Upper lobe of left lung (tissue), 6 donors: ENCODE measurements around the gene PREX1. TPM values are rescaled to one million over a fixed set of nuclear protein-coding genes. Genes with fewer than 3 reads are reported as not detected.

Source experiments
- ATAC-seq, 2 donors: fragments of 200-7000 bp; cut with Tn5 transposase; one replicate each; pipeline ENCODE4 v1.9.1; 2022; ENCODE audit warnings: mild to moderate bottlenecking in 2 of 2, moderate library complexity in 2 of 2; ENCODE audit not compliant: low FRiP score in 2 of 2
- DNase-seq, 2 donors: peaks; one replicate each; pipeline ENCODE4 v3.0.0-alpha.2; 2019 to 2020
- H3K27ac ChIP-seq, 4 donors: fragments of 200-600 bp; sonication (generic); one replicate each; pipeline ENCODE4 v1.5.1; 2016 to 2019
- H3K27me3 ChIP-seq, 4 donors: fragments of 200-600 bp; sonication (generic); one replicate each; pipeline ENCODE4 v1.5.1; 2017 to 2019
- H3K36me3 ChIP-seq, 4 donors: fragments of 200-600 bp; sonication (generic); one replicate each; pipeline ENCODE4 v1.5.1; 2016 to 2019
- H3K4me1 ChIP-seq, 4 donors: fragments of 200-600 bp; sonication (generic); one replicate each; pipeline ENCODE4 v1.5.1; 2018 to 2019
- H3K4me3 ChIP-seq, 4 donors: fragments of 200-600 bp; sonication (generic); one replicate each; pipeline ENCODE4 v1.5.1; 2017 to 2019; ENCODE audit warnings: mild to moderate bottlenecking in 2 of 4, moderate library complexity in 1 of 4
- H3K9me3 ChIP-seq, 4 donors: fragments of 200-600 bp; sonication (generic); one replicate each; pipeline ENCODE4 v1.5.1; 2018 to 2019
- CTCF ChIP-seq, 6 experiments: fragments of 450-650 bp in 4 of 6; fragments of 200-600 bp in 2 of 6; sonication (generic) in 2 of 6; IDR thresholded peaks; one replicate each; pipeline ENCODE4 v1.5.1; 2016 to 2019; ENCODE audit warnings: antibody characterized with exemption in 6 of 6
- EP300 ChIP-seq, 4 donors: sonication (generic); formaldehyde crosslinking; IDR thresholded peaks; one replicate each; pipeline ENCODE4 v1.5.1; 2017; ENCODE audit warnings: antibody characterized with exemption in 4 of 4, control low read depth in 2 of 4
- POLR2A ChIP-seq, 4 donors: fragments of 450-650 bp; IDR thresholded peaks; one replicate each; pipeline ENCODE4 v1.5.1; 2016 to 2017; ENCODE audit warnings: antibody characterized with exemption in 4 of 4, mild to moderate bottlenecking in 2 of 4
- POLR2AphosphoS5 ChIP-seq, 2 donors: sonication (generic); formaldehyde crosslinking; IDR thresholded peaks; one replicate each; pipeline ENCODE4 v1.5.1; 2017; ENCODE audit warnings: antibody characterized with exemption in 2 of 2
- WGBS, 2 donors: methylation state at CpG; one replicate each; pipeline ENCODE4 v1.1.5; 2017 to 2018; 5-methylcytosine and 5-hydroxymethylcytosine counted together
- total RNA-seq, 6 donors: library from RNA; depleted of rRNA in 4 of 6; stranded (reverse); fragments of >200 nt in 4 of 6; gene quantifications; one replicate each; pipeline versions ENCODE4 v1.1.0 to v1.2.1, GENCODE V29; 2016 to 2021
- donor health status: DM: no; HTN: no; CAD: no; lungs with moderate emphysema.
- donor health status: DM: no; HTN: yes; CAD: no; lungs with severe emphysema.

PREX1 gene
- total RNA-seq, 6 donors from 2014 or later: 42.8 to 177 (median 74.6) TPM

- Histone ChIP-seq H3K4me3 (no peak overlapping the region), H3K27me3 (no peaks in the 10 kb centered on the region), H3K9me3 (no peaks in the 10 kb centered on the region), H3K36me3 (peaks cover 10 to 86% (median 49%) of the 10 kb centered on the region in 4 donors), H3K27ac (no peak overlapping the region), H3K4me1 (peaks cover 2 to 4% (median 2%) of the 10 kb centered on the region in 4 donors)
- no peak for DNase-seq
- WGBS, 2 donors: 82 to 87% methylated on average over 10 to 12 of the region's 12 CpGs
- no peak for ATAC-seq
- TF ChIP-seq CTCF (IDR thresholded peaks at IDR 0.05) (no peak), POLR2AphosphoS5 (IDR thresholded peaks at IDR 0.05) (no peak), EP300 (IDR thresholded peaks at IDR 0.05) (no peak), POLR2A (IDR thresholded peaks at IDR 0.05) (no peak)
Observed at GRCh38 chr20:48676795-48677460, 150.9 kb downstream of the PREX1 start.

- no peaks in the 10 kb centered on the region for H3K4me1 ChIP-seq
- H3K36me3 ChIP-seq: peaks cover 10 to 86% (median 47%) of the 10 kb centered on the region in 4 donors
- no peaks in the 10 kb centered on the region for H3K27me3 ChIP-seq
- H3K4me3 ChIP-seq: no peak overlapping the region
- ATAC-seq (no peak), DNase-seq (no peak)
- H3K27ac ChIP-seq: no peak overlapping the region
- no peaks in the 10 kb centered on the region for H3K9me3 ChIP-seq
- TF ChIP-seq EP300 (IDR thresholded peaks at IDR 0.05): no peak
- 84 to 96% methylated on average over 5 to 7 of the region's 9 CpGs for WGBS, 2 donors
Observed at GRCh38 chr20:48676125-48676524, 151.7 kb downstream of the PREX1 start.

- ATAC-seq (no peak), DNase-seq (no peak)
- WGBS, 2 donors: 90 to 97% methylated on average over 3 of the region's 3 CpGs
- TF ChIP-seq POLR2A (IDR thresholded peaks at IDR 0.05) (no peak), POLR2AphosphoS5 (IDR thresholded peaks at IDR 0.05) (no peak), EP300 (IDR thresholded peaks at IDR 0.05) (no peak)
- Histone ChIP-seq H3K27me3 (no peaks in the 10 kb centered on the region), H3K27ac (no peak overlapping the region), H3K4me1 (peaks cover 0 to 7% (median 0%) of the 10 kb centered on the region in 4 donors), H3K9me3 (no peaks in the 10 kb centered on the region), H3K4me3 (no peak overlapping the region), H3K36me3 (peaks cover 10 to 70% (median 36%) of the 10 kb centered on the region in 4 donors)
Observed at GRCh38 chr20:48674461-48674860, 153.3 kb downstream of the PREX1 start.

GRCh38 chr20:48673507-48673906 is 154.3 kb downstream of the PREX1 start:
- Histone ChIP-seq H3K36me3 (peaks cover 10 to 60% (median 34%) of the 10 kb centered on the region in 4 donors), H3K4me1 (peaks cover 0 to 7% (median 0%) of the 10 kb centered on the region in 4 donors), H3K9me3 (no peaks in the 10 kb centered on the region), H3K4me3 (no peak overlapping the region), H3K27ac (no peak overlapping the region), H3K27me3 (no peaks in the 10 kb centered on the region)
- DNase-seq: no peak
- ATAC-seq: no peak
- no peak for TF ChIP-seq POLR2A (IDR thresholded peaks at IDR 0.05)
- TF ChIP-seq CTCF (IDR thresholded peaks at IDR 0.05): no peak
- TF ChIP-seq EP300 (IDR thresholded peaks at IDR 0.05): no peak
- TF ChIP-seq POLR2AphosphoS5 (IDR thresholded peaks at IDR 0.05): no peak
- 73 to 87% methylated on average over 4 of the region's 4 CpGs for WGBS, 2 donors

- 87 to 89% methylated on average over 8 of the region's 8 CpGs for WGBS, 2 donors
- no peak overlapping the region for H3K27ac ChIP-seq
- H3K36me3 ChIP-seq: peaks cover 10 to 51% (median 33%) of the 10 kb centered on the region in 4 donors
- no peaks in the 10 kb centered on the region for H3K27me3 ChIP-seq
- DNase-seq (no peak), ATAC-seq (no peak)
- H3K4me3 ChIP-seq: no peak overlapping the region
- H3K4me1 ChIP-seq: peaks cover 0 to 7% (median 0%) of the 10 kb centered on the region in 4 donors
- no peaks in the 10 kb centered on the region for H3K9me3 ChIP-seq
- TF ChIP-seq POLR2AphosphoS5 (IDR thresholded peaks at IDR 0.05) (no peak), EP300 (IDR thresholded peaks at IDR 0.05) (no peak), POLR2A (IDR thresholded peaks at IDR 0.05) (no peak), CTCF (IDR thresholded peaks at IDR 0.05) (no peak)
Observed at GRCh38 chr20:48672324-48672723, 155.5 kb downstream of the PREX1 start.

GRCh38 chr20:48671141-48671540 is 156.7 kb downstream of the PREX1 start:
- Histone ChIP-seq H3K36me3 (peaks cover 4 to 43% (median 25%) of the 10 kb centered on the region in 4 donors), H3K4me1 (peaks cover 0 to 7% (median 0%) of the 10 kb centered on the region in 4 donors), H3K27me3 (no peaks in the 10 kb centered on the region), H3K4me3 (no peak overlapping the region), H3K27ac (no peak overlapping the region), H3K9me3 (no peaks in the 10 kb centered on the region)
- ATAC-seq: no peak
- 83 to 93% methylated on average over 3 of the region's 3 CpGs for WGBS, 2 donors
- TF ChIP-seq POLR2A (IDR thresholded peaks at IDR 0.05): no peak
- no peak for DNase-seq
